Activated CD4-positive, alpha-beta T cell treated with anti-CD3 and anti-CD28 coated beads, Interleukin-2, Interleukin-4, amounts not matched to agents 100 ng/mL and 50 ng/mL, durations not matched to agents 16 hours and 8 hours (primary cell): ENCODE results near the gene NF2.

Source experiments
- DNase-seq: peaks from one replicate; pipeline ENCODE4 v3.0.0-alpha.2; 2020; ENCODE audit warnings: low spot score

NF2 gene

GRCh38 chr22:29631725-29632124 lies 28.3 kb downstream of the NF2 start:
- DNase-seq = no peak

GRCh38 chr22:29632672-29633071 lies 29.2 kb downstream of the NF2 start:
- DNase-seq = no peak

DNA sequence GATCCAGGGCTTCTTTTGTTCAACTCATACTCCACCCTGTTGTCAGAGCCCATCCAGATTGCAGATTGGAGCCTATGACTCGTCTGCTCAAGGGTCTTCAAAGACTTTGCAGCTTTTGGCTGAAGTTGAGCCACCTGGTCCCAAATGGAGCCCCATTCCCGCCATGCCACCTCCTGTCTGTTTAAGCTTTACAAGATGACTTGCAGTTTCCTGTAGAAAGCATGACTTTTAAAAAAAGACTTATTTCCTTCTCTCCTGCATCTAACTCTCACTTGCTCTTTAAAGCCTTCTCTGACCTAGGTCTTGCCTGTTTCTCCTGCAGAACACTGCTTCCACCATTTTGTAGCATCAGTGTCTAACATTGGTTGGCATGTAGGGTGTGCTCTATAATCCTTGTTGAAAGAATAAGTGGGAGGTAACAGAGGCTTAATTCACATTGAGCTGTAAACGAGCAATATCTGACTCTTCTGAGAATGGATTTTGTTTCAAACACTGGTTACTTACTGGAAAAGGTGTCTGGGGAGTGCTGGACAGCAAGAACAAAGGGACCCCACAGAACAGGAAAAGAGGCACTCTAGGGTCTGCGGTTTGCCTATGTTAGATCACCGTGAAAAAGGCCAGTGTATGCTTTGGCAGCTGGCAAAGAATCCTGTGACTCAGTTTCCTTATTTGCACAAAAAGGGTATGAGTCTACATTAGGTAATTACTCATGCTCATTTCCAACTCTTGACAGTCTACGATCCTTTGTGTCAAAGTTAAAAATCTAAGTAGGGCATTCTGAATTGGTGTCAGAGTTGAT lies 30.3 kb downstream of the NF2 start:
- no peak for DNase-seq

- no peak for DNase-seq
These were observed 31.4 kb downstream of the NF2 start for GRCh38 chr22:29634847-29635246.

DNA sequence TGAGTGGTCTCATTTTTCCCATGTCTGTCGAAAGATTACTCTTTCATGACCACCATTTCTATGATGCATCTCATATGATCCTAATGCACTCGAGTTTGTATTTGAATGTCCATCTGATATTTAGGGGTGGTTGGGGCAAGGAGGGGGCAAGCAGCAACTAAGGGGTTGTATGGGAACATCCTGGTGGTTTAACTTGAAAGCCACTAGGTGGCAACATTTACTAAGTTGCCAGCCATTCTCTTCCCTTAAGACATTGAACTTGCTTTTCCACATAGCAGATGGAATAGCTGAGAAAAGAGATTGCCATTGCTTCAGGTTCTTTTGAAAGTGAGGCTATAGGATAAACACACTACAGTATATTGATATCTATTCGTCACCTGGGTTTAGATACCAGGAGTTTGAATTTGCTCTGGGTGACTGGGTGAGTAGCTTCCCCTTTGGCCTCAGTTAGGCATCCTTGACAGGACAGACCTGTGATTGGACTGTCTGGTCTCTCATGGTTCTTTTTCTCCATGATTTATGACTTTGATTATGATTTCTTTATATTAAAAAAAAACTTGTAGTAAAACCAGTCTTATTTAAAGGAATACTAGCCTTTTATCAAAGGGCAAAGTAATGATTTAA lies 32.4 kb downstream of the NF2 start:
- DNase-seq = peak; percentile 30

DNA sequence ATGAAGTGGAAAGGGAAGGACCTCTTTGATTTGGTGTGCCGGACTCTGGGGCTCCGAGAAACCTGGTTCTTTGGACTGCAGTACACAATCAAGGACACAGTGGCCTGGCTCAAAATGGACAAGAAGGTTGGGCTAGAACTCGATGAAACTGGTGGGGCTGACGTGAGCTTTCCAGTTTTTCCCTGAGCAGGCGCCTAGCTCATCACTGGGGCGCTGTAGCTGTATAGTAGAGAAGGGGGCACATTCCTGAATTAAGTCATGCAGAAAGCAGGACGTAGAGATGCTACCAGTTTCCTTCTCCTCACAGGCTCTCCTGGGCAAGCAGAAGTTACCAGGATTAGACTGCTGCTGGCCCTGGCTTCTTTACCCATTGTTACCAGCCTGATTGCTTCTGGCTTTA lies 33.3 kb downstream of the NF2 start:
- DNase-seq = no peak

- DNase-seq = no peak
These were observed 33.7 kb downstream of the NF2 start for GRCh38 chr22:29637181-29637580.

DNA sequence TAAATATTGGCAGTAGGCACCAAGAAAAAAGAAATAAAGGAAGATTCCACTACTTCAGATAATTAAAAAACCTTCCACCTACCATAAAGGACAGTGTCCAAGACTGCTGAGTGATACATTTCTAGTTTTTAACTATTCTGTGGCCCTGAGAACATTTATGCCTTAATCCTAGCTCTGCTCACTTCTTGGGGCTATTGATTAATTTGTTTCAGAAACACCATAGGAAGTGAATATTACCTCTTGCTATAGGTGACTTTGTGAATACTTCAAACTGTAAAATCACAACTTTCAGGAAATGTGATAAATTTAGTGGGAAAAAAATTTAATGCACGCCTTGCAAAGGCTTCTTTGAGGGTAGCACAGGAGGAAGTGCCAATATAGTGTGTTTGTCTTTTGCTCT lies 35.2 kb downstream of the NF2 start:
- DNase-seq = no peak

GRCh38 chr22:29639096-29639495 lies 35.7 kb downstream of the NF2 start:
- DNase-seq = no peak

DNA sequence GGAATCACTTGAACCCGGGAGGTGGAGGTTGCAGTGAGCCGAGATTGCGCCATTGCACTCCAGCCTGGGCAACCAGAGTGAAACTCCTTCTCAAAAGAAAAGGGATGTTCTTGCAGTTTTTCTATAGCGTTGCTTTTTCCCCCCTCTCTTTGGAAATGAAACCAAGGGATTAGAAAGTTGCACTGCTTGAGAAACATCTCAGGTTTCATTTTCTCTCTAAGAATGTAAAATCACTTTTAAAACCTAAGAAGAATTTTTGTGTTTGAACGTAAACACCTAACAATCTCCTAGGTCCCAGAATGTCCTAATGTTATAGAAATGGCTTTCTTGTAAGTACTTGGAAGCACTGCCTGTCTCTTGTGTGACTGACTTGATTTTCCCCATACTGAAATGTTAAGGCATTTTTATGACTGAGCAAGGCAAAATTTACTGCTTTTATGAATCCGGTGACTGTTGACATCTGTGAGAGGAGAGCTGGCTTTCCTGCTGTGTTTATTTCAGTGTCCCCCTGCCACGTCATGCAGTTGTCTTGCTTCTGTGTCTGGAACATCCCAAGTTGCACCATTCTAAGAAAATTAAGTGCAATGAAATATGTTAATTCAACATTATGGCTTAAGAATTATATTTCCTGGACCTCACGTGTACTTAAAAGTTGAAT lies 37.7 kb downstream of the NF2 start:
- no peak for DNase-seq

DNA sequence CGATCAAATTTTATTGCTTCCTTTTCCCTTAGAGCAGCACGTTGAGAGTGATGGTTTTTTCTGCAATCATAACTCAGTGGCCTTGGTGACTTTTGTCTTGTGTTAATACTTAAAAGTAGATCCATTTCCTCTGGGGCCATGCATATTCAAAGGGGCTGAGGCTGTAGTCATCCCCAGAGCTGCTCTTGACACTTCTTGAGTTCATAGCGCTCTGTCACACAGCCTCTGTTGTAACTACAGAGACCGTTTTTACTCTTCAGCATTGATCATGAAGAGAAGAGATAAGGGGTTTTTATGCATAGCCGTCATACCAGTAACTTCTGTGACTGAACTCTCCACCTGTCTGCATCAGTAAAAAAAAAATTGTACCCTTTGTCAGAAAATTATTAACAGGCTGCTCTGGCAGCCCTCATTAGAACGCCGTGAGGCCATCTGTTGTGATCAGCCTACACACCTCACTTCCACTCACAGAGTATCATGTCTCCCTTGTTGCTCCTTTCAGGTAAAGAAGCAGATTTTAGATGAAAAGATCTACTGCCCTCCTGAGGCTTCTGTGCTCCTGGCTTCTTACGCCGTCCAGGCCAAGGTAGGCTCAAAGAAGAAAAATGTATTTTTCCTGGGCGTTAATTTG lies 38.4 kb downstream of the NF2 start:
- peak; percentile 73 for DNase-seq

DNA sequence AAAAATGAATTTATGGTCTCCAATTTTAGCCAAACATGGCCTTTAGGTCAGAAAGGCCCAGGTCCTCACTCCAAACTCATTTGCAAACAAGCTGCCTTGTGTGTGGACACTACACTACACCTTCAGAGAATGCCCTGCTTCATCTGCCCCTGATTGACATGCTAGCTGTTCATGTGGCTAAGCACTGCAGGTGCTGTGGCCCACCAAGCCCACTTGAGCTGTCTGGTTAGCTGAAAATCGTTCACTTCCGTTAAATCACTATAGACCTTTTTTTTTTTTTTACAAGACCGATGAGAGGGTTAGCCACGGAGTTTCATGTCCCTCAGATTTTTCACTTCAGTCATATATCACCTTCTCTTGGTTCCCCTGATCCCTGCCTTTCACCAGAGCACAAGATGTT lies 39.3 kb downstream of the NF2 start:
- no peak for DNase-seq

DNA sequence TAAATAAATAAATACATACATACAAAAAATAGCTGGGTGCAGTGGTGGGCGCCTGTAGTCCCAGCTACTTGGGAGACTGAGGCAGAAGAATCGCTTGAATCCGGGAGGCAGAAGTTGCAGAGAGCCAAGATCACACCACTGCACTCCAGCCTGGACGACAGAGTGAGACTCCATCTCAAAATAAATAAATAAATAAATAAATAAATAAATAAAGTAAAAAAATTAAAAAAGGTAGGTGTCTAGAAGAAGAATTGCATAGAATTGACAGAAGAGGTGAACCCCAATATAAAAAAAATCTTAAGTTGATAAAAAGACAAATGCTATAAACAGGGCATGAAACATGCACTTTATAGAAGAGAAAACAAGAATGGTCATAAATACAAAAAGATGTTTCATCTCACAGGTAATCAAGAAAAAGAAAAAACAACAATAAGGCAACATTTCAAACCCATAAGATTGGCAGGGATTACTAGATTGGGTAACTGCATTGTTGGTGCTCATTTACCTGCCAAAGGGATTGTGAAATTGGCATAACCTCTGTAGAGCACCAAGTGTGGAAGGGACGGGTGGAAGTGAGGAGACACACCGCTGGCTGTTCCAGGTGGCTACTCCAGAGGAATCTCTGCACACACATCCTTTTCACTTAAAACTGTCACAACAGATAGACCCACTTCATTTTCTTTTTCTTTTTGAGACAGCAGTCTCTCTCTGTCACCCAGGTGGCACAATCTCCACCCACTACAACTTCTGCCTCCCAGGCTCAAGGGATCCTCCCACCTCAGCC lies 44.7 kb downstream of the NF2 start:
- DNase-seq = no peak

- DNase-seq = no peak
These were observed 46.9 kb downstream of the NF2 start for GRCh38 chr22:29650370-29650769.

- DNase-seq = no peak
These were observed 48.2 kb downstream of the NF2 start for GRCh38 chr22:29651652-29652051.

DNA sequence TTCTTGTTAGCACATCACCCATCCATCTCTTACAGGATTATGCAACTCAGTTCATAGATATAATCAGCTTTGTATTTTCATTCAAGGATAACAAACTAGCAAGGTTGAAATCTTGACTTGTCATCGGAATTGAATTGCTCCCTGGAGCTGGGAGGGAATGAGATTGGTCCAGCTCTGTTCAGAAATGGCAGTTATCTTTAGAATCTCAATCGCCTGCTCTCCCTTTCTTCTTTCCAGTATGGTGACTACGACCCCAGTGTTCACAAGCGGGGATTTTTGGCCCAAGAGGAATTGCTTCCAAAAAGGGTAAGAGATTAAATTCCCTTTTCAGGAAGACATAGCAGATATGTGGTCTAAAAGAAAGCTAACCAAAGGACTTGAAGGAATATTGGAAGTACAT lies 51.0 kb downstream of the NF2 start:
- DNase-seq = no peak

DNA sequence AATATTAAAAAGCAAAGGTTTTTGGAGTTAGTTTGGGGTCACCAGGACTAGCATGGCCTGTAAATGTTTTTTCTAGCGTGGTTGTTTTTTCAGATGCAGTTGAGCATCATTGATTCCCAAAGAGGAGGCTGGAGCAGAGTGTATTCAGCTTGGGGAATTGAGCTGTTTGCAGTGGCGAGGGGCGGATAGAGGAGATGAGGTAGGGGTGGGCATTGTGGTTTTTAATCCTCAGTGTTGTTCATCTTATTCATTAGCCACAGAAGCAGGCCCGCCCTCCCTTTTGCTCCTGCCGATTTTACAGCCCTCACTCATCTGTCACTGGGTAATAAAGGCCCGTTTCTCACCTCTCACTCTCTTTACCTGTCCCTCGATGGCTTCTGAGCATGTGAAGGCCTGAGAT lies 51.4 kb downstream of the NF2 start:
- no peak for DNase-seq

- DNase-seq = no peak
These were observed 54.7 kb downstream of the NF2 start for GRCh38 chr22:29658176-29658575.

GRCh38 chr22:29660021-29660420 lies 56.6 kb downstream of the NF2 start:
- DNase-seq = no peak

- DNase-seq = no peak
These were observed 57.9 kb downstream of the NF2 start for GRCh38 chr22:29661336-29661735.

- DNase-seq = no peak
These were observed 59.9 kb downstream of the NF2 start for GRCh38 chr22:29663180-29663821.

DNA sequence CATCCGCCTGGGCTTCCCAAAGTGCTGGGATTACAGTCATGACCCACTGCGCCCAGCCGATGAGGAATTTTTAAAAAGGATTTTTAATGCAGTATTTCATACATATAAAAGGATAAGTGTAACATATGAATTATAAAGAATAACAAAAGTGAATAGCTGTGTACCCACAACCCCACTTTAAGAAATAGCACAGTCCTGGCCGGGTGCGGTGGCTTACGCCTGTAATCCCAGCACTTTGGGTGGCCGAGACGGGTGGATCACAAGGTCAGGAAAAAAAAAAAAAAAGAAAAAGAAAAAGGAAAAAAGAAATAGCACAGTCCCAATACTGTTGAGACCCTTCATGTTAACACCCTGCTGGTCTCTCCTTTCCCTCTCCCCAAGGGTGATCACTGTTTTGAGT lies 62.1 kb downstream of the NF2 start:
- no peak for DNase-seq
